ENCODE data around the gene TBL1XR1.

DNA sequence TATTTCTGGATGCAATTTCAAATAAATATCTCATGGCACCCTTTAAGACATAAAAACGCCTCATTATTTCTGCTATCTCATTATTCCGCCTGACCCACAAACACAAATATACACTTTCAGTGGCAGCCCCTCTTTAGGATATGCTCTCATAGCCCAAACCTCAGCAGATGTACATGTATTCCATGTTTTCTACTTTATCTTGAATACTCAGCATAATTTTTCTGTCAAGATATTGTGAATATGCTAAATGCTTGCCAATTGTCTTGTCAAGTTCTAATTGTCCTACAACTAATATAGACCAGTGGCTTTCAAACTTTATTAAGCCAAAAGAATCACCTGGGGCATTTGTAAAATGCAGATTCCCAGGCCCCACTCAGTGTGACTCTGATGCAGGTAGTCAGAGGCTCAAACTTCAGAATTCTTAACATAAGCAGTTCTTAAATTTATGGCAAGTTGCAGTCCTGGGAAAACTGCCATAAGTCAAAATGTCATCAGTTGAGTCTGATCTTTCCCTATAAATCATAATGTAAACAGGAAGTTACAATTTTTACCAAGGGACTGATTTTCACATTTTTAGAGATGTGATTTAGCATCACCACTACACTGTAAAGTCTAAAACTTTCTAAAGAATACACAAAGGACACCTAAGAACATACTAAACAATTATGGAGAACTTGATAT lies 135.1 kb downstream of the TBL1XR1 start:
- TF ChIP-seq, protein P1, sequence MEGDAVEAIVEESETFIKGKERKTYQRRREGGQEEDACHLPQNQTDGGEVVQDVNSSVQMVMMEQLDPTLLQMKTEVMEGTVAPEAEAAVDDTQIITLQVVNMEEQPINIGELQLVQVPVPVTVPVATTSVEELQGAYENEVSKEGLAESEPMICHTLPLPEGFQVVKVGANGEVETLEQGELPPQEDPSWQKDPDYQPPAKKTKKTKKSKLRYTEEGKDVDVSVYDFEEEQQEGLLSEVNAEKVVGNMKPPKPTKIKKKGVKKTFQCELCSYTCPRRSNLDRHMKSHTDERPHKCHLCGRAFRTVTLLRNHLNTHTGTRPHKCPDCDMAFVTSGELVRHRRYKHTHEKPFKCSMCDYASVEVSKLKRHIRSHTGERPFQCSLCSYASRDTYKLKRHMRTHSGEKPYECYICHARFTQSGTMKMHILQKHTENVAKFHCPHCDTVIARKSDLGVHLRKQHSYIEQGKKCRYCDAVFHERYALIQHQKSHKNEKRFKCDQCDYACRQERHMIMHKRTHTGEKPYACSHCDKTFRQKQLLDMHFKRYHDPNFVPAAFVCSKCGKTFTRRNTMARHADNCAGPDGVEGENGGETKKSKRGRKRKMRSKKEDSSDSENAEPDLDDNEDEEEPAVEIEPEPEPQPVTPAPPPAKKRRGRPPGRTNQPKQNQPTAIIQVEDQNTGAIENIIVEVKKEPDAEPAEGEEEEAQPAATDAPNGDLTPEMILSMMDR (IDR thresholded peaks at IDR 0.05; ENCODE audit: insufficient read depth, low read length, poor library complexity, severe bottlenecking), result no peak
- no peak for TF ChIP-seq EZH2phosphoT487 (conservative IDR thresholded peaks at IDR 0.05; ENCODE audit: low read length)
